Pulmonary artery endothelial cell (primary cell): ENCODE data around the gene RGS12. TPM values are rescaled to one million over a fixed set of nuclear protein-coding genes. Genes with fewer than 3 reads are reported as not detected.

Experiments used
- DNase-seq: peaks from one replicate; pipeline ENCODE4 v3.0.0-alpha.2; 2011; ENCODE audit warnings: low read depth, low spot score
- total RNA-seq: library from RNA; depleted of rRNA; stranded (reverse); fragments of >200 nt; gene quantifications from 2 replicates; pipeline ENCODE4 v1.2.3, GENCODE V29; 2014

RGS12 gene
- total RNA-seq, 1 donor from 2014 or later, result 47.8 TPM

GRCh38 chr4:3324093-3324815 lies 31.4 kb downstream of the RGS12 start:
- DNase-seq, result no peak

- no peak for DNase-seq
Measured at GRCh38 chr4:3328814-3329663, 36.2 kb downstream of the RGS12 start.

GRCh38 chr4:3329887-3330286 lies 37.1 kb downstream of the RGS12 start:
- no peak for DNase-seq

- no peak for DNase-seq
Measured at GRCh38 chr4:3330707-3331106, 37.9 kb downstream of the RGS12 start.

GRCh38 chr4:3331511-3332394 lies 38.9 kb downstream of the RGS12 start:
- DNase-seq, result peak; percentile 22

- no peak for DNase-seq
Measured at GRCh38 chr4:3332498-3332897, 39.7 kb downstream of the RGS12 start.

- DNase-seq, result no peak
Measured at GRCh38 chr4:3334316-3334715, 41.5 kb downstream of the RGS12 start.

- DNase-seq, result no peak
Measured at GRCh38 chr4:3335385-3335784, 42.6 kb downstream of the RGS12 start.

GRCh38 chr4:3335982-3336381 lies 43.2 kb downstream of the RGS12 start:
- no peak for DNase-seq

GRCh38 chr4:3336382-3337356 lies 43.8 kb downstream of the RGS12 start:
- DNase-seq, result no peak

GRCh38 chr4:3337357-3337732 lies 44.5 kb downstream of the RGS12 start:
- DNase-seq, result no peak

GRCh38 chr4:3337811-3338210 lies 45.0 kb downstream of the RGS12 start:
- DNase-seq, result no peak

- no peak for DNase-seq
Measured at GRCh38 chr4:3338321-3338838, 45.6 kb downstream of the RGS12 start.

- no peak for DNase-seq
Measured at GRCh38 chr4:3338976-3339531, 46.2 kb downstream of the RGS12 start.

GRCh38 chr4:3339577-3339976 lies 46.8 kb downstream of the RGS12 start:
- no peak for DNase-seq

- DNase-seq, result no peak
Measured at GRCh38 chr4:3340038-3340699, 47.3 kb downstream of the RGS12 start.

- no peak for DNase-seq
Measured at GRCh38 chr4:3340700-3341083, 47.9 kb downstream of the RGS12 start.

- no peak for DNase-seq
Measured at GRCh38 chr4:3341760-3342159, 48.9 kb downstream of the RGS12 start.

GRCh38 chr4:3342182-3342854 lies 49.5 kb downstream of the RGS12 start:
- peak; percentile 44 for DNase-seq
